CD14-positive monocyte (primary cell): ENCODE data around the gene KDM6B. TPM values are rescaled to one million over a fixed set of nuclear protein-coding genes. Genes with fewer than 3 reads are reported as not detected.

Source experiments
- DNase-seq, 3 donors: peaks; one replicate each; pipeline ENCODE4 v3.0.0-alpha.2; 2011 to 2022
- H2AFZ ChIP-seq: 2 replicates; pipeline ENCODE4 v1.6.0; 2012; ENCODE audit warnings: mild to moderate bottlenecking, low read depth, low read length, inconsistent platforms; ENCODE audit not compliant: insufficient read depth, poor library complexity, severe bottlenecking
- H3K27ac ChIP-seq, 2 donors: 1 replicate in 1 of 2; 2 replicates in 1 of 2; pipeline ENCODE4 v1.5.1; 2012 to 2013; ENCODE audit warnings: low read length in 2 of 2, control low read depth in 1 of 2, inconsistent platforms in 1 of 2, low read depth in 1 of 2, mild to moderate bottlenecking in 1 of 2
- H3K27me3 ChIP-seq, 2 donors: one replicate each; pipeline versions ENCODE4 v1.6.0 to v1.6.1; 2011 to 2013; ENCODE audit warnings: low read length in 2 of 2; ENCODE audit not compliant: control insufficient read depth in 2 of 2, insufficient read depth in 2 of 2
- H3K36me3 ChIP-seq, 2 donors: replicated peaks in 1 of 2; 1 replicate in 1 of 2; 2 replicates in 1 of 2; pipeline versions ENCODE4 v1.5.1 to v1.6.1; 2012 to 2013; ENCODE audit warnings: low read length in 2 of 2, control low read depth in 1 of 2, inconsistent platforms in 1 of 2, mild to moderate bottlenecking in 1 of 2; ENCODE audit not compliant: insufficient read depth in 2 of 2, control insufficient read depth in 1 of 2
- H3K4me1 ChIP-seq, 2 donors: 1 replicate in 1 of 2; 2 replicates in 1 of 2; pipeline versions ENCODE4 v1.5.1 to v1.6.1; 2012 to 2013; ENCODE audit warnings: low read length in 2 of 2, control low read depth in 1 of 2, inconsistent platforms in 1 of 2, mild to moderate bottlenecking in 1 of 2, moderate library complexity in 1 of 2; ENCODE audit not compliant: insufficient read depth in 2 of 2, control insufficient read depth in 1 of 2
- H3K4me2 ChIP-seq: replicated peaks from 2 replicates; pipeline ENCODE3; 2012; ENCODE audit warnings: low read length, moderate library complexity, mild to moderate bottlenecking; ENCODE audit not compliant: poor library complexity, severe bottlenecking; ENCODE audit errors: extremely low read depth
- H3K4me3 ChIP-seq, 3 experiments: fragments of 200-600 bp in 1 of 3; sonication (generic) in 1 of 3; replicated peaks in 1 of 3; 1 replicate in 2 of 3; 2 replicates in 1 of 3; pipeline ENCODE4 v1.5.1; 2011 to 2013; ENCODE audit warnings: low read length in 3 of 3, mild to moderate bottlenecking in 3 of 3, control low read depth in 2 of 3, low read depth in 2 of 3, inconsistent platforms in 1 of 3, moderate library complexity in 1 of 3
- H3K79me2 ChIP-seq: 2 replicates; pipeline ENCODE4 v1.6.0; 2012; ENCODE audit warnings: mild to moderate bottlenecking, control low read depth, inconsistent platforms, low read length, moderate library complexity; ENCODE audit not compliant: insufficient read depth
- H3K9ac ChIP-seq: 2 replicates; pipeline ENCODE4 v1.6.0; 2017; ENCODE audit warnings: low read length, mild to moderate bottlenecking; ENCODE audit not compliant: insufficient read depth, poor library complexity, severe bottlenecking
- H3K9me3 ChIP-seq, 2 donors: replicated peaks in 1 of 2; 1 replicate in 1 of 2; 2 replicates in 1 of 2; pipeline versions ENCODE4 v1.5.1 to v1.6.1; 2012 to 2013; ENCODE audit warnings: low read length in 2 of 2, control low read depth in 1 of 2; ENCODE audit not compliant: control insufficient read depth in 1 of 2, insufficient read depth in 1 of 2
- H4K20me1 ChIP-seq: 2 replicates; pipeline ENCODE4 v1.6.0; 2012; ENCODE audit warnings: mild to moderate bottlenecking, low read length, control low read depth, moderate library complexity; ENCODE audit not compliant: insufficient read depth
- H3K27ac Mint-ChIP-seq, 7 donors: one replicate each; pipeline ENCODE4 v1.8.0; 2020; ENCODE audit warnings: mild to moderate bottlenecking in 7 of 7, mixed read lengths in 7 of 7, moderate library complexity in 6 of 7, inconsistent platforms in 2 of 7
- H3K27me3 Mint-ChIP-seq, 3 donors: one replicate each; pipeline ENCODE4 v1.8.0; 2021 to 2022; ENCODE audit warnings: low read depth in 3 of 3, mild to moderate bottlenecking in 3 of 3, mixed read lengths in 3 of 3, moderate library complexity in 3 of 3, inconsistent platforms in 1 of 3
- H3K36me3 Mint-ChIP-seq, 2 donors: one replicate each; pipeline ENCODE4 v1.8.0; 2020; ENCODE audit warnings: mixed read lengths in 2 of 2, inconsistent platforms in 1 of 2, mild to moderate bottlenecking in 1 of 2
- H3K4me1 Mint-ChIP-seq: one replicate; pipeline ENCODE4 v1.8.0; 2020; ENCODE audit warnings: mild to moderate bottlenecking, mixed read lengths
- H3K4me3 Mint-ChIP-seq, 2 donors: one replicate each; pipeline ENCODE4 v1.8.0; 2020; ENCODE audit warnings: mild to moderate bottlenecking in 2 of 2, mixed read lengths in 2 of 2, moderate library complexity in 1 of 2
- H3K9me3 Mint-ChIP-seq, 7 donors: one replicate each; pipeline ENCODE4 v1.8.0; 2020 to 2022; ENCODE audit warnings: mixed read lengths in 7 of 7, mild to moderate bottlenecking in 6 of 7, moderate library complexity in 6 of 7, inconsistent platforms in 2 of 7
- CTCF ChIP-seq: fragments of 200-600 bp; IDR thresholded peaks from one replicate; pipeline ENCODE4 v1.8.0; 2022; ENCODE audit warnings: antibody characterized with exemption, mild to moderate bottlenecking
- WGBS: methylation state at CpG from one replicate; pipeline ENCODE4 v1.1.5; 2013; ENCODE audit warnings: missing lambda C conversion rate; ENCODE audit not compliant: insufficient coverage; 5-methylcytosine and 5-hydroxymethylcytosine counted together
- intact Hi-C, 2 donors: fragments of 100-400 bp; cut with micrococcal nuclease; formaldehyde crosslinking; loops; one replicate each; pipeline versions ENCODE4 v1.15.0 to v1.15.1; 2023
- polyA plus RNA-seq, 3 donors: library from polyadenylated mRNA; depleted of rRNA in 1 of 3; unstranded in 2 of 3; stranded (reverse) in 1 of 3; fragments of 300-500 nt in 2 of 3; fragments of >200 nt in 1 of 3; fragmentation: Illumina TruSeq in 2 of 3; gene quantifications; 1 replicate in 2 of 3; 2 replicates in 1 of 3; pipeline ENCODE4 v1.2.3, GENCODE V29; 2012 to 2021

The KDM6B gene
- polyA plus RNA-seq, 3 donors: 0.37 to 25.5 (median 0.44) TPM

GRCh38 chr17:7843257-7843535, 9.2 kb downstream of the KDM6B start:
- Histone ChIP-seq H3K4me2 (peak overlapping the region; percentile 78), H3K9me3 (no peaks in the 10 kb centered on the region), H4K20me1 (peaks cover 46% of the 10 kb centered on the region), H3K79me2 (peaks cover 70% of the 10 kb centered on the region), H3K4me1 (peaks cover 43 to 45% of the 10 kb centered on the region in 2 donors), H3K27ac (peak overlapping the region; percentile 98 to 100), H3K4me3 (peak overlapping the region; percentile 79 to 92 (median 81)), H3K9ac (peak overlapping the region; percentile 100), H2AFZ (no peak overlapping the region), H3K36me3 (peaks cover 27 to 31% of the 10 kb centered on the region in 2 donors), H3K27me3 (no peaks in the 10 kb centered on the region)
- under 1% methylated on average over 17 of the region's 17 CpGs for WGBS
- TF ChIP-seq CTCF: no peak
- Mint-ChIP-seq H3K4me3 (peak overlapping the region; percentile 98 to 99), H3K4me1 (peaks cover 37% of the 10 kb centered on the region), H3K27ac (peak overlapping the region; percentile 97 to 100 (median 100)), H3K27me3 (peaks cover 0 to 14% (median 6%) of the 10 kb centered on the region in 3 donors), H3K36me3 (peaks cover 38 to 59% of the 10 kb centered on the region in 2 donors), H3K9me3 (peaks cover 0 to 5% (median 0%) of the 10 kb centered on the region in 7 donors)
- DNase-seq: no peak
- intact Hi-C loops: loop anchor here (2.0 to 5.0 kb wide), 6 partner anchors 14 to 361 kb away; partner anchors contain the start of genes CD68 (in 2 of the 2), NAA38 (in 2 of the 2), CNTROB (in 1 of the 2) and POLR2A (in 1 of the 2)

- peaks cover 69% of the 10 kb centered on the region for H3K79me2 ChIP-seq
- H3K27ac ChIP-seq: peak overlapping the region; percentile 98 to 100
- Mint-ChIP-seq H3K36me3 (peaks cover 40 to 64% of the 10 kb centered on the region in 2 donors), H3K4me3 (peak overlapping the region; percentile 98 to 99), H3K4me1 (peaks cover 34% of the 10 kb centered on the region), H3K27ac (peak overlapping the region; percentile 97 to 100 (median 100)), H3K27me3 (peaks cover 0 to 16% (median 6%) of the 10 kb centered on the region in 3 donors), H3K9me3 (peaks cover 0 to 5% (median 0%) of the 10 kb centered on the region in 7 donors)
- under 1% methylated on average over 49 of the region's 61 CpGs for WGBS
- H3K4me2 ChIP-seq: peak overlapping the region; percentile 78
- H3K4me3 ChIP-seq: peak overlapping the region; percentile 79 to 92 (median 81)
- peaks cover 51% of the 10 kb centered on the region for H4K20me1 ChIP-seq
- H3K9ac ChIP-seq: peak overlapping the region; percentile 100
- TF ChIP-seq CTCF: no peak
- DNase-seq: peak; percentile 94 to 99 (median 98)
- H3K9me3 ChIP-seq: no peaks in the 10 kb centered on the region
- peaks cover 33 to 36% of the 10 kb centered on the region in 2 donors for H3K36me3 ChIP-seq
- intact Hi-C loops: loop anchor here (1.0 to 5.0 kb wide), 8 partner anchors 8 to 361 kb away; partner anchors contain the start of genes CD68 (in 2 of the 2), NAA38 (in 2 of the 2), CNTROB (in 1 of the 2) and KDM6B (in 1 of the 2)
- H3K27me3 ChIP-seq: no peaks in the 10 kb centered on the region
- H2AFZ ChIP-seq: no peak overlapping the region
- peaks cover 39 to 41% of the 10 kb centered on the region in 2 donors for H3K4me1 ChIP-seq
Measured at GRCh38 chr17:7843536-7844291, 9.7 kb downstream of the KDM6B start.
